DMS114 treated with DMSO at 0.1 percent for 48 hours (cell line): ENCODE measurements around the gene MORF4L1.
"Not testable (repeated sequence)": the region's sequence is repeated elsewhere in the genome, so short reads cannot be mapped to it uniquely, and the experiment has no call there.

ENCODE experiments used
- DNase-seq: peaks from one replicate; lab custom pipeline; 2025; ENCODE audit not compliant: unreplicated experiment; lab: John Stamatoyannopoulos, UW

MORF4L1 gene

GRCh38 chr15:78855746-78856145 lies 16.9 kb upstream of the MORF4L1 start:
- DNase-seq: no peak

- peak; percentile 94 for DNase-seq
Observed at GRCh38 chr15:78859971-78860719, 12.5 kb upstream of the MORF4L1 start.

GRCh38 chr15:78865585-78865984 lies 7.1 kb upstream of the MORF4L1 start:
- not testable (repeated sequence) for DNase-seq

GRCh38 chr15:78866031-78866430 lies 6.7 kb upstream of the MORF4L1 start:
- not testable (repeated sequence) for DNase-seq

GRCh38 chr15:78866803-78867202 lies 5.9 kb upstream of the MORF4L1 start:
- no peak for DNase-seq

- DNase-seq: no peak
Observed at GRCh38 chr15:78868366-78868765, 4.3 kb upstream of the MORF4L1 start.

GRCh38 chr15:78871483-78872127 lies 1.1 kb upstream of the MORF4L1 start:
- not testable (repeated sequence) for DNase-seq

GRCh38 chr15:78872972-78873792 lies 492 bp downstream of the MORF4L1 start:
- peak; percentile 88 for DNase-seq

GRCh38 chr15:78873793-78874765 lies 1.4 kb downstream of the MORF4L1 start:
- no peak for DNase-seq

- peak; percentile 32 for DNase-seq
Observed at GRCh38 chr15:78875107-78875914, 2.6 kb downstream of the MORF4L1 start.

- DNase-seq: not testable (repeated sequence)
Observed at GRCh38 chr15:78876954-78877353, 4.3 kb downstream of the MORF4L1 start.

GRCh38 chr15:78878356-78878755 lies 5.7 kb downstream of the MORF4L1 start:
- no peak for DNase-seq

- DNase-seq: no peak
Observed at GRCh38 chr15:78879517-78880241, 7.0 kb downstream of the MORF4L1 start.

GRCh38 chr15:78880242-78880533 lies 7.5 kb downstream of the MORF4L1 start:
- DNase-seq: no peak

GRCh38 chr15:78880813-78881212 lies 8.1 kb downstream of the MORF4L1 start:
- DNase-seq: no peak

- no peak for DNase-seq
Observed at GRCh38 chr15:78881681-78882080, 9.0 kb downstream of the MORF4L1 start.

GRCh38 chr15:78889000-78889399 lies 16.3 kb downstream of the MORF4L1 start:
- DNase-seq: no peak

- no peak for DNase-seq
Observed at GRCh38 chr15:78893538-78893937, 20.8 kb downstream of the MORF4L1 start.

- no peak for DNase-seq
Observed at GRCh38 chr15:78895471-78895870, 22.8 kb downstream of the MORF4L1 start.
